ENCODE data around the gene LIPA.
"Not testable (repeated sequence)": the region's sequence is repeated elsewhere in the genome, so short reads cannot be mapped to it uniquely, and the experiment has no call there.

LIPA gene

GRCh38 chr10:89269433-89270152 is 18.0 kb upstream of the LIPA start:
- no peak for DNase-seq (ENCODE audit: low spot score)

GRCh38 chr10:89266721-89267453 is 15.3 kb upstream of the LIPA start:
- no peak for DNase-seq (ENCODE audit: low spot score)

GRCh38 chr10:89263531-89263930 is 12.0 kb upstream of the LIPA start:
- DNase-seq (ENCODE audit: low spot score), result no peak

- no peak for DNase-seq (ENCODE audit: low spot score)
These were observed 11.5 kb upstream of the LIPA start for GRCh38 chr10:89263091-89263490.

- no peak for DNase-seq (ENCODE audit: low spot score)
These were observed 10.8 kb upstream of the LIPA start for GRCh38 chr10:89262086-89263051.

- DNase-seq (ENCODE audit: low spot score), result no peak
These were observed 7.3 kb upstream of the LIPA start for GRCh38 chr10:89258881-89259280.

- DNase-seq (ENCODE audit: low spot score), result no peak
These were observed 6.0 kb upstream of the LIPA start for GRCh38 chr10:89257581-89257980.

- no peak for DNase-seq (ENCODE audit: low spot score)
These were observed 5.4 kb upstream of the LIPA start for GRCh38 chr10:89256962-89257361.

GRCh38 chr10:89256340-89256739 is 4.8 kb upstream of the LIPA start:
- DNase-seq (ENCODE audit: low spot score), result no peak

- no peak for DNase-seq (ENCODE audit: low spot score)
These were observed 4.2 kb upstream of the LIPA start for GRCh38 chr10:89255793-89256192.

- not testable (repeated sequence) for DNase-seq (ENCODE audit: low spot score)
These were observed 3.6 kb upstream of the LIPA start for GRCh38 chr10:89255091-89255579.

GRCh38 chr10:89252225-89252585 is 630 bp upstream of the LIPA start:
- no peak for DNase-seq (ENCODE audit: low spot score)

- DNase-seq (ENCODE audit: low spot score), result no peak
These were observed 638 bp downstream of the LIPA start for GRCh38 chr10:89250865-89251408.

- DNase-seq (ENCODE audit: low spot score), result no peak
These were observed 2.6 kb downstream of the LIPA start for GRCh38 chr10:89248990-89249389.

- not testable (repeated sequence) for DNase-seq (ENCODE audit: low spot score)
These were observed 4.0 kb downstream of the LIPA start for GRCh38 chr10:89247623-89248022.

GRCh38 chr10:89245802-89246201 is 5.8 kb downstream of the LIPA start:
- DNase-seq (ENCODE audit: low spot score), result no peak

- DNase-seq (ENCODE audit: low spot score), result no peak
These were observed 8.6 kb downstream of the LIPA start for GRCh38 chr10:89242840-89243568.

- no peak for DNase-seq (ENCODE audit: low spot score)
These were observed 9.3 kb downstream of the LIPA start for GRCh38 chr10:89242345-89242684.

- DNase-seq (ENCODE audit: low spot score), result no peak
These were observed 9.9 kb downstream of the LIPA start for GRCh38 chr10:89241486-89242344.

GRCh38 chr10:89241026-89241425 is 10.5 kb downstream of the LIPA start:
- DNase-seq (ENCODE audit: low spot score), result no peak

- no peak for DNase-seq (ENCODE audit: low spot score)
These were observed 11.1 kb downstream of the LIPA start for GRCh38 chr10:89240519-89240918.

Data from activated CD4-positive, alpha-beta T cell treated with anti-CD3 and anti-CD28 coated beads, Interleukin-2, Interleukin-4, amounts not matched to agents 100 ng/mL and 50 ng/mL, durations not matched to agents 16 hours and 8 hours (primary cell).